Measurements from ENCODE around the gene SYT1.

SYT1 gene

GRCh38 chr12:78891646-78892353 is 27.2 kb downstream of the SYT1 start:
- DNase-seq (ENCODE audit: insufficient read length, low spot score) (no peak), FAIRE-seq (peak; percentile 77)
- TF ChIP-seq CTCF (IDR thresholded peaks at IDR 0.05; ENCODE audit: insufficient read depth, missing control alignments), result no peak

- peak; percentile 53 for FAIRE-seq
- DNase-seq (ENCODE audit: insufficient read length, low spot score), result no peak
- no peak for TF ChIP-seq CTCF (IDR thresholded peaks at IDR 0.05; ENCODE audit: insufficient read depth, missing control alignments)
These were observed 33.8 kb downstream of the SYT1 start for GRCh38 chr12:78898416-78898815.

GRCh38 chr12:78914859-78915331 is 50.3 kb downstream of the SYT1 start:
- no peak for TF ChIP-seq CTCF (IDR thresholded peaks at IDR 0.05; ENCODE audit: insufficient read depth, missing control alignments)
- no peak for DNase-seq (ENCODE audit: insufficient read length, low spot score)
- no peak for FAIRE-seq

- no peak for TF ChIP-seq CTCF (IDR thresholded peaks at IDR 0.05; ENCODE audit: insufficient read depth, missing control alignments)
- FAIRE-seq, result peak; percentile 6
- DNase-seq (ENCODE audit: insufficient read length, low spot score), result no peak
These were observed 52.4 kb downstream of the SYT1 start for GRCh38 chr12:78916845-78917480.

- FAIRE-seq (peak; percentile 81), DNase-seq (ENCODE audit: insufficient read length, low spot score) (no peak)
- TF ChIP-seq CTCF (IDR thresholded peaks at IDR 0.05; ENCODE audit: insufficient read depth, missing control alignments), result no peak
These were observed 52.9 kb downstream of the SYT1 start for GRCh38 chr12:78917513-78917912.

GRCh38 chr12:78918268-78918667 is 53.7 kb downstream of the SYT1 start:
- no peak for DNase-seq (ENCODE audit: insufficient read length, low spot score)
- no peak for TF ChIP-seq CTCF (IDR thresholded peaks at IDR 0.05; ENCODE audit: insufficient read depth, missing control alignments)
- no peak for FAIRE-seq

All from D721Med (cell line).